HG03460 (cell line): ENCODE results near the gene FNDC3B.

ENCODE experiments used
- ATAC-seq: cut with Tn5 transposase; IDR thresholded peaks from one replicate; pipeline ENCODE4 v1.9.1; 2021; ENCODE audit not compliant: unreplicated experiment

The FNDC3B gene

DNA sequence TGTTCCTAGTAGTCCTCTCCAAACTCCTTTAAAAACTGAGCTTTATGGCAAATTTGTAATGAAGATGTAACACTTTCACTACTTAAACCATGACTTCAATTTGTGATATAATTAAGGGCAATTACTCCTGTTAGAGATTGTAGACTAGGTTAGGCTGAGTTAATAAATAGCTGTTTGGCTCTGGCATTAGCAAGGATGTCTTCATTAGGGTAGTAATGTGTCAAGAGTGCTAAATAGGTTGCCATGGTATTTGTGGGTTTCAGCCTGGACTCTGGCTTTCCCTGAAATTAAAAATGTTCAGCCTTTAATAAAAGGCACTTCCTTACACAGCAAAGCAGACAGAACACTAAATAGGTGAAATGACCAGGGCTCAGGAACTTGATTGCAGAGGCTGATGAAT lies 337.0 kb downstream of the FNDC3B start:
- no peak for ATAC-seq

DNA sequence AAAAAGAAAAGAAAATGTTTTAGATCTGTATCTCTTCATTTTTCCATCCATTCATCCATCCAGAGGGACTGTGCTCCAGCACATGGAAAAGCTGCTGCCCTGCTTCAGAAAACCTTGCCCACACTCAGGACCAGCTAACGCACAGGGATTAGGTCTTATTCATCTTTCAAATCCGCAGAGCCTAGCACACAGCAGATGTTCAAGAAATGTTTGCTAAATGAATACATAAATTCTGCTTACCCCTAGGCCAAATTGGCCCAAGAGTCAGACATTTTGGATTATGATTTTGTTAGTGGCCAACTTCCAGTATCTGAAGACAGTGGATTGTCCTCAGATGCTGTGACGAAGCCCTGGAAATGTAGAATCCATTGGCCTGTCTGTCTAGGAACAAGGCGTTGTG lies 337.5 kb downstream of the FNDC3B start:
- ATAC-seq = no peak

DNA sequence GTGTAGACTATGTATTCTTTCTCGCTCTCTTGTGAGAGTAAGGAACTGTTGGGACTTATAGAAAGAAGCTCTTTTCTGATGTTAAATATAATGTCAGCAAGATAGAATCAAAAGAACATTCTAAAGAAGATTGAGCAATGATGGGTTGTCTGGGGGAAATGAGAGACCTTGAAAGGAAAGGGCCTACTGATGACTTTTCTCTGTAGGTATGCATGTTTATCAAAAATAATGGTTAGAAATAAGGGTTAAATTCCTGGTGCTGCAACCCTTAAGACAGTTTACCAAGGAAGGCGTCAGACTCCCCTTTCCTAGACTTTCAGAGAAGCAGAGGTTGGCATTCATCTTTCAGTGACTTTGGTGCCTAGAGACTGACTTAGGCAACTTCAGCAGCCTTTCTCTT lies 339.1 kb downstream of the FNDC3B start:
- no peak for ATAC-seq

DNA sequence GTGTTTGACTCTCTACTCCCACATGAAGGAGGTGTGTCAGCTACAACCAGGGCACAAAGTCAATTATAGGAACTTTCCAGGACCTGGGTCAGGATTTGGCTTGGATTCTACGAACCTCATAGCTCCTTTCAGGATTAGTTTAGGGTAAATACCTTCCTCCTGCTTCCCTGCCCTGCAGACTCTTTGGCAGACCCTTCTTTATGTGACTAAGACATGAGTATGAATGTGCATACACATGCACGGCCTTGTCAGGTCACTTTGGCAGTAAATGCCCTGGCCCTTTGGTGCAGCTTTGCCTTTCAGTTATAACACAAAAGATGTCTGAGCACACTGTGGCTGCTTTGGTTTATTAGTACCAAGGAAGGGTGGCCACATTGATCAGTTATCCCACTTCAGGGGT lies 340.0 kb downstream of the FNDC3B start:
- ATAC-seq = no peak

DNA sequence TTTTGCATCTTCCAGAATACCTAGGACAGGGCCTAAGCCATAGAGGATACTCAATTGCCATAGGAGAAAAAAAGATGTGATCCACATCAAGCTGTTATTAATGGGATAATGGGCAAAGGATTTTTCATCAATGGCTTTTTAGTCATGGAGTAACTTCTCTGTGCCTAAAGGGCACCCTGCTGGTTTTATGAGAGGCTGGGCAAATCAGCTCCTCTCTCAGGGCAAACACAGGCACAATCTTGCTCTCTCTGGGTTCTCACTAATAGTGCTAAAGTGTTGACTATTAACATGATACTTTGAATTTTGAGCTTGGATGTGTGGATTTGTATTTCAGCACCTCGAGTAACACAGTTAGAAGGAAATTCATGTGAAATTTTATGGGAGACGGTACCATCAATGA lies 341.3 kb downstream of the FNDC3B start:
- ATAC-seq = no peak

DNA sequence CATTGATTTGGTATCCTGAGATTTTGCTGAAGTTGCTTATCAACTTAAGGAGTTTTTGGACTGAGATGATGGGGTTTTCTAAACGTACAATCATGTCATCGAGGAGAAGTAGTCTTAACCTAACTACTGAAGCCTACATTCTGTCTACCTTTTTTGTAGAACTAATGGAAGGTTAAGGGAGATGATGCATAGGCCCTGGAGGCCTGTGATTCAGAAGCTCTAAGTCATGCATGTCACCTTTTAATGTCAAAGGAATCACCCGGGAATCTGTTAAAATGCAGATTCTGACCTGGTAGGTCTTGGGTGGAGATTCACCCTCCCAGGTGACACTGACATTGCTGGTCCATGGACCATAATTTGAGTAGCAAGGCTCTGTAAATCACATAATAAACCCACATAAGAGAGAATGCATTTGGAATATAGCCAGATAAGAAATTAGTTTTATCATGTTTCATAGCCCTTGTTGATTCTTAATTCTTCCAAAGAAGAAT lies 344.0 kb downstream of the FNDC3B start:
- ATAC-seq = no peak

DNA sequence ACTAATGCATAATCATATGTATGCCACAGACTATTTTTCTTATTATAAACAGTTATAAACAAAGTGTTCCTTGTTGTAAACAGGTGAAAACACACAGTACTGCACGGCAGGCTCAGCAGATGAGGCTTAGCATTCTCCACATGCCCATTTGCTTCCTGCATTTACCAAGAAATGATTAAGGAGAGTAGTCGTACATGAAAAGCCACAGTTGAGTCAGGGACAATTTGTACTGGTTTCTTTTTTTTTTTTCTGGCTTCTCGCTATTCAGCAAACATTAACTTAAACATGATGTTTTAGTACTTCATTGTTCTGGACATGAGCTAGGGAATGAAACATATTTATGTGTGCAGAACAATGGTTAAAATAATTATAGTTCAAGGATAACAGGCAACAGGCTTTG lies 345.5 kb downstream of the FNDC3B start:
- ATAC-seq = no peak

DNA sequence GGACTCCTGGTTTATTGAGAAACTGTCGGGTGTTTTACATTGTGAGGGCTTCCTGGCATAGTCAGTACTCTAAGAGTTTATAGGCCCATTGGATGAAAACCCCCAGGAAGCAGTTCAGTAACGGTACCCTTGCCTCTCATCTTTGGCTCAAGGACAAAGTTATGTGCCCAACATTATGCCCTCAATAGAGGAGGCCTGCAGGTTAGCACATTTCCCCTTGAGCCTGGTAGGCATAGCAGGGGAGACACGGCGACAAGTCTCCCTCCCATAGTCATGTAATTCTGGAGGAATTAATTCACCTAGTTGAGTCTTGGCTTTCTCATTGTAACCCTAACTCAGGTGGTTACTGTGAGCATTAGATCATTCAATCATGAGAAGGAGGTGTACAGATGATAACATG lies 348.4 kb downstream of the FNDC3B start:
- no peak for ATAC-seq

DNA sequence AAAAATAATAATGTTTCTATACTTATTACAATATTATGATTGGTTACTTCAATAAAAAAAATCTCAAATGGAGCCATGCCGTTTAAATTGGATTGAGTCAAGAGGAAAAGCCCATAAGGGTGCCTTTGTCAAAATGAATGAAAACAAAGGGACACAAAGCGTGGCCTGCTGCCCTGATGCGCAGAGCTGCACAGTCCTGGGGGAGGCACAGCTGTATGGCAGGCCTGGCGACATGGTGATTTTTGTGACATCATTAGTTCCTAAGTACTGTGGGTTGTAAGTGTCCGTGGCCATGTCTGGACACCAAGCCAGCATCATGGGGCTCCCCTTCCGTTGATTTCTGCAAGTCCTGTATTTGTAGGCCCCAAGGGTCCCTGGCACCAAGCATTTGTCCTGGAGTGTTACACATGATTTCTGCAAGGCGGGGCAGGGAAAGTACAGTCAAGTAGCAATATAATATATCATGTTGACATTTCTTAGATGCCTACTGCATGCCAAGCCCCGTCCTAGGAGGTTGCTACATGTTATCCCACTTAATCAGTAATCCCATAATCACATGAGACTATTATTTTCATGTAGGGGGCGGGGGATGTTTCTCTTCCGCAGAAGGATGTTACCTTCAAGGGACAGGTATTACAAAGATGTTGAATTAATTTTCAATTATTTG lies 349.2 kb downstream of the FNDC3B start:
- no peak for ATAC-seq

DNA sequence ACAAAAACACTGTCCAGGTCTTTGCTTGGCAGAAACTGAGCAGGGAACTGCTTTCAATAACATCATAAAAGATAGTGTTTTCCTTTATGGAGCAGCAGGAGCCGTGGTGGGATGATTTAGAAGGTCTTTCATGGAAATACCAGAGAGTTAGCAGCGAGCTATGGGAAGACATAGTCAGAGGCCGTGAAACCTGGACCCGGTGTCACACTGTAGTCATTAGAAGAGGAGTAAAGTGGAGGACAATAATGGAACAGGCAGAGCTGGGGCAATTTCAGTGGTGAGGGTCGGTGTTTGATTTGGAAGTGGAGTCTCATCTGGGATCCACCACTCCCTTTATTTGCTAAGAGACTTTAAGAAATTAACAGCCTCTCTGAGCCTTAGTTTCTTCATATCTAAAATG lies 351.4 kb downstream of the FNDC3B start:
- no peak for ATAC-seq

DNA sequence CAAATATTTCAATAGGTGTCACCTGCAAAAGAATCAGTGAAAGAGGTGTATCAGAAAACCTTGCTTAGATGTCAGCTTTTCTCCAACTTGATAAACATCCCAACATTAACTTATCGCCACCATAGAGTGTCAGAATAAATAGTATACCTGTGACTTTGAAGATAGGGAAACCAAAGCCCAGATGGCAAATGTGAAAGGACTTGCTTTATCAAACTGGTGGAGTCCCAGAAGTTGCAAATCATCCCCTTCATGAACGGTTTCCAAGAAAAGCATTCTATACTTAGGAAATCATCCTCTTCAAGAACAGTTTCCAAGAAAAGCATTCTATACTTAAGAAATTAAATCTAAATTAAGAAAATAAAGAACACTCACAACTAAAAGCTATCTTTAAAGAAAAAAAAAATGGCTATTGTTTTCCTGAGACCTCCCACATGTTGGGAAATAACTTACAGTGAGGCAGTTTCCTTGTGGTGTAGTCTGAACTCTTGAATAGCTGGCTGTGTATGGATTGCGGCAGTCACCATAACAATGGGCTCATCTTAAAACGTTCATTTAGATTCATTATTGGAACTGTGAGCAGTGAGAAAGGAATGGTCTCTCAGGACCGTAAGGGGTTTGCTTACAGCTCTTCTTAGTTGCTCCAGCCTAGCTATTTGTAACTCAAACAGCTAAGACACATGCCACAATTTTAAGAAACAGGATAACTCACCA lies 352.4 kb downstream of the FNDC3B start:
- no peak for ATAC-seq

DNA sequence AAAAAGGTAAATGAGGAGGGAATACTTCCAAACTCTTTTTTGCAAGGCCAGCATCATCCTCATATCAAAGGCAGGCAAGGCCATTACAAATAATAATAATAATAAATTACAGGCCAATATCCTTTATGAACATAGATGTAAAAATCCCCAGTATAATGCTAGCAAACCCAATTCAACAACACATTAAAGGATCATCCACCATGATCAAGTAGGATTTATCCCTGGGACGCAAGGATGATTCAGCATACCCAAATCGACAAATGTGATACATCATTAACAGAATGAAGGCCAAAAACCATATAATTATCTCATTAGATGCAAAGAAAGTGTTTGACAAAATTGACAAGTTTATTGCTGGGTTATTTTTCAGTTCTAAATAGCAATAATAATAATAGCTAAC lies 355.3 kb downstream of the FNDC3B start:
- no peak for ATAC-seq

DNA sequence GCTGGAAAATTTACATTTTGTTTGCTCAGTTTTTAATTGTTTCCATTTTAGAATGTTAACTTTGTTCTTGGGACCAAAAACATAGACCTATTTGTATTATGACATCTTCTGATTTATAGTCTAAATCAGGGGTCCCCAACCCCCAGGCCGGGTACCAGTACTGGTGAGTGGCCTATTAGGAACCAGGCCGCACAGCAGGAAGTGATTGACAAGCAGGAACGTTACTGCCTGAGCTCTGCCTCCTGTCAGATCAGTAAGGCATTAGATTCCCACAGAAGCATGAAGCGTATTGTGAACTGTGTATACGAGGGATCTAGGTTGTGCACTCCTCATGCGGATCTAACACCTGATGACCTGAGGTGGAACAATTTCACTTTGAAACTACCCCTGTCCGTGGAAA lies 357.0 kb downstream of the FNDC3B start:
- ATAC-seq = no peak

DNA sequence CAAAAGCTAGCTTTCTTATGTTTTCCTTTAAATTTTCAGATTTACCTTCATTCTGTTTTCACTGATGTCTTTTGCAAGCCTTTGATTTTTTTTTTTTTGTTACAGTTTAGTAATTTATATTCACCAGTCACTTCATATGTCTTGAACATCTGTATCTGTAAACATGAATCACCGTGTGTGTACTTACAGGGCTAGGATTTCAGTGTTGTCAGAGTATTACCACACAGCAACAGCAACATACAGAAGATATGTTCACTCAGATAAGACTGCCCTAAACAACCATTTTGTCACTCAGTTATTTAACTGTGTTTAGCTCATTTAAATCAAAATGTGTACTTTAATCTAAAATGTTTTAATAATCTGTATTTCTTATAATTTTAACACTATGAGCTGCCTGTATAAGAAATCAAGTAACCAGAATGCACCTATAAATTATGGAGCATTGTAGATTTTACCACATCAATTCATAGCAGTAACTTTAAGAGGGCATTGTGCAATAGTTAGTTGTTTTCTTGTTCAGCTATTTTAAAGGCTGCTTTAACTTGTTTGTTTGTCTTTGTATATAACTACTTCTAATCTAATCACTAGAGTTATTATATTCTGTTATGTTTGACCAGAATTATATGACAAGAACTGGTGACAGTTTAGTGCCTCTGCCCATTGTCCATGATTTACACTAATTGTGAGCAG lies 358.5 kb downstream of the FNDC3B start:
- ATAC-seq = no peak

DNA sequence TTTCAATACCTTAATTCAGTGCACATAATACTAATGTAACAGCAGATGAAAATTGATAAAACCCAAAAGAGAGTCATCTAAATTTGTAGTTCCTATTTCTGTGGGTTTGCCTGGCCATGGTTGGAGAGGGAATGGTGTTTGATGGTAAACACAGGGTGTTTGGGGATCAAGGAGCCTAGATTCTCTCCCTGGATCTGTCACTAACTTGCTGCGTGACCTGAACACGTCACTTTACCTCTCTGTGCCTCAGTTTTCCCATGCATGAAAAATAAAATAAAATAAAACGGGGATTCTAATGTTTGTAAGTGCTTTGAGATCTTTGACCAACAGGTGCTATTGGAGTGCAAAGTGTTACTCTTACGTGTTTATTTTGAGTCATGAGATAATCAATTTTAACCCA lies 359.1 kb downstream of the FNDC3B start:
- ATAC-seq = no peak

DNA sequence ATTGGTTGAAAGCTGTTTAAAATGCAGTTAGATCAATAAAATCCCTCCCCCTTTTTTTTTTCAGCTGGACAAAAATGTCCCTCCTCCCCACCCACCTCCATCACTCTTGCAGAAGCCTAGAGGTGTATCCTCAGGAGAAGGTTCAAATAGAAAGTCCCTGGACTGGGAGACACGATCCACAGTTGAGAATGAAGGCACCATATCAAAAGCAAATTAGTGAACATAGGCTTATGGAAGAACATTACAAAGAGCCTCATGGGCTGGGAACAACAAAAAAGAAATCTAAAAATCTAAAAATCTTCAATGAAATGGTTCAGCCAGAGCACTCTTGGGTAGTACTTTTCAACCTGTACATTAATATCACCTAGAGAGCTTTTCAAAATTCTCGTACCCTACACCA lies 362.7 kb downstream of the FNDC3B start:
- no peak for ATAC-seq

DNA sequence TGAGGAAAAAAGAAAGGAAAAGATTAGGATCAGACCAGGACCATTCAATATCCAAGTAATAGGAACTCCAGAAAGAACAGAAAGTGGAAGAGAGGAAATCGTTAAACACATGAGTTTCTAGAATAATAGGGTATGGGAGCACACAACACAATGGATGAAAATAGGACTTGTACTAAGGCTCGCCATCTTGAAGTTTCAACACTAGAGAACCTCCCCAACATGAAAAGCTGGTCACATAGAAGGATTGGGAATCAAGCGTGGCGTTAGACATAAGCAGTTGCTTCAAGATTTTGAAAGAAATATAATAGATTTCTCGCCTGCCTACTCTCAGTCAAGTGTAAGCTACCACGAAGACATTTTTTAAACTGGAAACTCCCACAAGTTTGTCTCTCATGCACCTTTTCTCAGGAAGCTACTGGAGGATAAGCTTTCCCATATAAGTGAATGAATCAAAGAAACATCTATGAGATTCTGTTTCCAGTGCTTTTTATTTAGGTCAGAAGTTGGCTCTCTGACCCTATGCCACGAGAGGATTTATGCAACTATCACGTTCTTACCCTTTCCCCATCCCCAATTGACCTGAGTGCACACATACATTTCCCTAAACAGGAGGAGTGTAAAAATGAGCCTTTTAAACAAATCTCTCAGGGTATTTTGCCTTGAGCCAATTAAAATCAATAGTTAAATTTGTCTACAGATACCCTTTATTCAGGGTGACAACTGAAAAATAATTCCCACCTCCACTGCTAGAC lies 363.7 kb downstream of the FNDC3B start:
- no peak for ATAC-seq

DNA sequence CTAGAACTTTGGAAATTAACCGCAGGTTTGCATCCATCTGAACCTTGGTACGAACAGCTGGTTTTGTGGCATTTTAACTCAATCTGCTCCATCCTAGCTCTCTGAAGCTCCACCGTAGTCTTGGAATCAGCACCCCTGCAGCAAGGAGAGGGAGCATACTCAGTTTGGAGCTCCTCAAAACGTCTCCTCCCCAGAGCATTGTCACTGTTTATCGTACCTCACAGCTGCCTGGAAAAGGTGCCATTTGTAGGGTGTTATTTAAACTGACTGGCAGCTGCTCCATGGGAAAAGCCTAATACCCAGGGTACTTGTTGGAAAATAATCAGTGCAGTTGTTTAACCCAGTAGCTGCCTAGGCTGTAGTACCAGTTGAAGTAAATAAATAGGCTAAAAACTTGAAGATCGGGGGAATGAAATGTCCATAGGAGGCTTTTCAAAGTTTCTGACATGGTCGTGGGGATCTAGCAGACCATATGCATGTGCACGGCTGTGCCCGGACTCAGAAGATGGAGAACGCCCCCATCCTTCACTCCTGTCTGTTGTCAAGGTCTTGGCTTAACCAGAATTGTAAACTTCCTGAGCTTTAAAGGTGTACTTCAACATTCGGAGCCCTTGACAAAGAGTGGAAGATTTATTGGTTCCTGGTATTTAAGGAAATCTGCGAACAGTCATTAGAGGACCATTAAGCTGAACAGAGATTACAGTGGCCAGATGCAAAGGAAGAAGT lies 365.0 kb downstream of the FNDC3B start:
- no peak for ATAC-seq

DNA sequence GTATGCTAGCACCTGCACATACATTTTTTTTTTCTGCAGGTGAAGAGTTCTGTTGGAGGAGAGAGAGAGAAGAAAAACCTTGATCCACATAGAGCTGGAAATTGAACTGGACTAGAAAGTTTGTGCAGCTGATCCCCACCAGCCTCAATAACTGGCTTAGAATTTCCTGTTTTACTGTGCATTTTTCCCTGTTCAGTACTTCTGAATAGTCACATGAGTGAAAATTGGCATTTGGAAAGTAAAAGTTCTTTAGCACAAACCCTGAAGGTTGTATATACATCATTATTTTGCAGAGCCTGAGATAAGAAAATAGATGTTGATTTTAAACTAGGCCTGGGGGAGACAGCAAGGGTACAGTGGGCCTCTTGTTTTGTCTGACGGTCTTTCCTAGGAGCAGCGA lies 366.5 kb downstream of the FNDC3B start:
- ATAC-seq = no peak

DNA sequence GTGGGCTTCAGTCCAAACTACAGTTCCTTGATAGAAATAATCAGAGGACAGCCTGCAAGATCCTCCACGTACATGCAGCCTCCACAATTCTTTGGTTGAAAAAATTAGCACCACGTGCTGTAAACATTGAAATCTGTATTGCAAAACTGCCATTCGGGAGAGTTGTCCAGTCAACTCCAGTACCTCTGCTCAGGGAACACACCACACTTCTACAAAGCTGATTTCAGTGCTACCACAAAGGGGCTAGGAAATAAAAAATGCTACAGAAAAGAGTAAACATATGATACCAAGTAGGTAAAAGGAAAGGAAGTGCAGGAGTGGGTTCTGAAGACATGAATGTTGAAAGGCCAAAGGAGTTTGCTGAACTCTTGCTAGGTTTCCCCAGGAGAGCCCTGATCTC lies 368.5 kb downstream of the FNDC3B start:
- ATAC-seq = no peak
